GM18870 (cell line): ENCODE measurements around the gene EARS2.
"Not testable (repeated sequence)": the region's sequence is repeated elsewhere in the genome, so short reads cannot be mapped to it uniquely, and the experiment has no call there.

ENCODE experiments used
- ATAC-seq: cut with Tn5 transposase; IDR thresholded peaks from one replicate; pipeline ENCODE4 v1.9.1; 2021; ENCODE audit warnings: moderate library complexity; ENCODE audit not compliant: unreplicated experiment

EARS2 gene

DNA sequence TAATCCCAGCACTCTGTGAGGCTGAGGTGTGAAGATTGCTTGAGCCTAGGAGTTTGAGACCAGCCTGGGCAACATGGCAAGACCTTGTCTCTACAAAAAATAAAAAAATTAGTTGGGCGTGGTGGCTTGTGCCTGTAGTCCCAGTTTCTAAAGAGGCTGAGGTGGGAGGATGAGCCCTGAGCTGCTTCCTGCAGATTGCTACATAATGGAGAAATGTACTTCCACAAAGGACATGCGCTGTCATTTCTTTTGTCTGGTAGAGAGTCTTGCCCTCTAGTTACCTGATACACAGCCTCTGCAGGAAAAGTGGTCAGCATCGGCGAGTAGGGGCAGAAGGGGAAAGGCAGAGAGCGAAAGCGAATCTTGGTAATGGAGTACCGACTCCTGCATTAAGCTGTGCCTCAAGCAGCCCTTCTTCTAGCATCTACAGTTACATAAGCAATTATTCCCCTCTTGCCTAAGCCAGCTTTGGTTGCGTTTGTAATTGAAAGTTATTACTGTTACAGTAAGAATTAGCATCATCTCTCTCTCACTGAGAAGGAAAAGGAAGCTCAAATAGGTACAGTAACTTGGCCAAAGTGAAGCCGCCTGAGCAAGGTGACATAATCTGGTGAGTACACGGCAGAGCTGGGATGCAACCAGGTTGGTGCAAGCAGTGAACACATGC lies 28.4 kb downstream of the EARS2 start:
- ATAC-seq, result no peak

DNA sequence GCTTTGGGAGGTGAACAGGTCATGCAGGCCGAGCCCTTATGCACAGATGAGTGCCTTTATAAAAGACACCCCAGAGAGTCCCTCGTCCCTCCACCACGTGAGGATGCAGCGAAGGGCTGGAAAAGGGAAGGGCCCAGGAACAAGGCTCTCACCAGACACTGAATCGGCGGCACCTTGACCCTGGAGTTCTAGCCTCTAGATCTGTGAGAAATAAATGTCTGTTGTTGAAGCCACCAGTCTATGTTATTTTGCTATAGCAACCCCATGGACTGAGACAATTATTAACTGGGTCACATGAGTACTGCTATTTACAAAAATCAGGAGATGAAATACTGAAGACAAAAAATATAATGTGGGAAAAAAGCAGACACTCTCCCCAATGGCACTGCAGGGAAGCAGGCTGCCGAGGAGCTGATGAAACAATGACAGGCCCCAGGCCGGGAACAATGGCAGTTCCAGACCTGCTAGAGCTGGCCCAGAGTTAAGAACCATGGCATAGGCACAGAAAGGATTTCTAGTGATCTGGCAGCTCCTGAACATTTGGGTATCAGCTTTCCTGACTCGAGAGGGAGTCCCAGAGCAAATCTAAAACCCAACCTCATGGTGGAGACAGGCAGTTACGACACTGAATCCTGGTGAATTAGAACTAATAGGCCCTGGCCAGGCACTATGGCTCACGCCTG lies 29.0 kb downstream of the EARS2 start:
- no peak for ATAC-seq

DNA sequence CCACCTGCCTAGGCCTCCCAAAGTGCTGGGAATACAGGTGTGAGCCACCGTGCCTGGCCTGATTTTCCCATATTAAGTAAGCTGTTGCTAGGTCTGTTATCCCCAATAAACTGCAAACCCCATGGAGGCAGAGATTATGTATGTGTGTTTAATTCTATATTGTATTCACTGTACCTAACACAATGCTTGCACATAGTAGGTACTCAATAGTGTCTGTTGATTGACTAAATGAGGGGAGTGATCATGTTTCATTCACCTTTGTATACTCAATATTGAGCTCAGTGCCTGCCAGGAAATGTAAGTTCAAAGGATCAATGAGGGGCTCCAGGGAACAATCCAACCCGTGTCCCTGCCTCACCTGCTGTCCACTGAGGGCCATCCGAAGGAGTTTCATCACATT lies 32.3 kb downstream of the EARS2 start:
- ATAC-seq, result no peak

DNA sequence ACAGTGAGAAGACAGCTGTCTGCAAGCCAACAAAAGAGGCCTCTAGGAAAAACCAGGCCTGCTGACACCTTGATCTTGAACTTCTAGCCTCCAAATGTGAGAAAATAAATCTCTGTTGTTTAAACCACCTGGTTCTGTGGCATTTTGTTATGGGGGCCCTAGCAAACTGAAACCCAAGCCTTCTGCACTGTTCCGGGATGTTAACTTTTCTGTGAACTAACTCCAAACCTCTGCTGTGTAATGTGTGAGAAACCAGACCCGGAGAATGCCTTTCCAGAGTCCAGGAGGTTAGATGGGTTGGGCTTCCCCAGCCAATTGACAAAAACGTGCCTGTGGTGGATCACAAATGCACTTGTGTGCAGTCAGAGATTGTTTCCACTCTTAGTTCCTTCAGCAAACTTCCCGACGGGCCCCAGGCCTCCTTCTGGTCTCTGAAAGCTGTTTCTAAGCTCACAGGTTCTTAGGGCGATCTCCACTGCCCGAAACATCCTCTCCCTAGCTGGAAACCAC lies 33.2 kb downstream of the EARS2 start:
- no peak for ATAC-seq

DNA sequence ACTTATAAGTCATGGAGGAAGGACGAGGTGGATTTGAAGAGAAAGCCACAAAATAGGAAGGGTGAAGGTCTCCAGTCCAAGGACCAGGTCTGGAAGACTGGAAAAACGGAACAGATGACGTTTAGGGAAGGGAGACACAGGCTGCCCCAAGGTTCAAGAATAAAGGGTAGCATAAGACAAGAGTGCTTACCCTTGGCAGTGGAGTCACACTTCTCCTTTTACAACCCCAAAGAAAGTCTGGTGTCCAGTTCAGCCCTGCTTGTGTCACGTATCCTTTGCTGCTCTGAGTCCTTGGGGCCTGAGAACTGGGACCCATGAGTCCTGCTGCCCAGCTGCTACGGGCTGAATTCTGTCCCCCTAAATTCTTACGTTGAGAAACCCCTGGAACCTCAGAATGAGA lies 33.8 kb downstream of the EARS2 start:
- ATAC-seq, result no peak

DNA sequence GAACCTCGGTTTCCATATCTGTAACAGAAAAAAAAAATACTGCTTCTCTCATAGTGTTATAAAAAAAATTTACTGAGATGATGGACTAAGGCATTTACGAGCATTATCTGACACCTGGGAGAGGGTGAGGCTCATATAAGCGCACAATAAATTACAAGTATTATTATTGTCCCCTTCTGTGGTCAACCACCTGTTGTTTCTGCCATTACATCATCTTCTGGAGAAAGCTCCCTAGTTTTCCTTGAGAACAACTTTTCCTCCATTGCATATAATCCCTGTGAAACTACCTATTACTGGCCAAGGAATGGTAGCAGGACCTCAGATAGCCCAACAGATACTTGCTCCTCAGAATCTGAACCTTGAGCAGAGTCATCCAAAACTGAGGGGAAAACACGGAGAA lies 35.2 kb downstream of the EARS2 start:
- ATAC-seq, result no peak

DNA sequence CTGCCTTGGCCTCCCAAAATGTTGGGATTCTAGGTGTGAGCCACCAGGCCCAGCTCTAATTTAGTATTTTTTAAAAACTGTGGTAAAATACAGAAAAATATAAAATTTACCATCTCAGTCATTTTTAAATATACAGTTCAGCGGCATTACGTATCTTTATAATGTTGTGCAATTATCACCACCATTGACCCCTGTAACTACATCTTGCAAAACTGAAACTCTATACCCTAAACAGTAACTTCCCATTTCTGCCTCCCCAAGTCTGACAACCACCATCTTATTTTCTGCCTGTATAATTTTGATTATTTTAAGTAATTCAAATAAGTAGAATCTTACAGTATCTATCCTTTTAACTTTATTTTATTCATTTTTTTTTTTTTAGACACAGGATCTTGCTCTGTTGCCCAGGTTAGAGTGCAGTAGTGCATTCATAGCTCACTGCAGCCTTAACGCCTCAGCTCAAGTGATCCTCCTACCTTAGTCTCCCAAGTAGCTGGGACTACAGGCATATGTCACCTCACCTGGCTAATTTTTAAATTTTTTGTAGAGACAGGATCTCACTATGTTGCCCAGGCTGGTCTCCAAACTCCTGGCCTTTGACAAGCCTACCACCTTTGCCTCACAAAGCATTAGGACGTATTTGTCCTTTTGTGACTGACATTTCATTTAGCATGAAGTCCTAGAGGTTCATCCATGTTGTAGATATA lies 36.0 kb downstream of the EARS2 start:
- ATAC-seq, result no peak

DNA sequence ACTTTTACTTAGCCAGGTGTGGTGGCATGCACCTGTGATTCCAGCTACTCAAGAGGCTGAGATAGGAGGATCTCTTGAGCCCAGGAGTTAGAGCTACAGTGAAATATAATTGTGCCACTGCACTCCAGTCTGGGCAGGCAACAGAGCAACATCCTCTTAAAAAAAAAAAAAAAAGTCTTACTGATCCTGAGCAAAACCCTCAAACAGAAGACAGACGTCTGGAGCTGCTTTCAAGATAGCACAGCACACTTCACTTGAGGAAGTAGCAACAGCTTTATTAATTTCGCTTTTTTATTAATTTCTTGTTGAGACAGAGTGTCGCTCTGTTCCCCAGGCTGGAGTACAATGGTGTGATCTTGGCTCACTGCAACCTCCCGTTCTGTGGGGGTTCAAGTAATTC lies 36.6 kb downstream of the EARS2 start:
- ATAC-seq, result no peak

DNA sequence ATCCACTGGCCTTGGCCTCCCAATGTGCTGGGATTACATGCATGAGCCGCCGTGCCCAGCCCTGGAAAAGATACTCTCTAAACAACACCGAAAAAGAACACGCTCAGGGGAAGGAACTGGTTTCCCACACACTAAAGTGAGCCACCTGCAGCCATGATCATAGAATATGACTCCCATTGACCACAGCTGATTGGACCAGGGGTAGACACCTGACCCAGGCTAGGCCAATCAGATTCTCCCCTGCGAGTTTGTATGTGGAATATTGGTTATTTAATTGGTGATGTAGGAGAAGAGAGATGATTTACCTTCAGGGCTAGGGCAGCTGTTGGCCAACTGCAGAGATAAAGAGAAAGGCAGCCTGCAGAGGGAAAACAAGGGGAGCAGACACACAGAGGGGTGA lies 37.9 kb downstream of the EARS2 start:
- ATAC-seq, result no peak

DNA sequence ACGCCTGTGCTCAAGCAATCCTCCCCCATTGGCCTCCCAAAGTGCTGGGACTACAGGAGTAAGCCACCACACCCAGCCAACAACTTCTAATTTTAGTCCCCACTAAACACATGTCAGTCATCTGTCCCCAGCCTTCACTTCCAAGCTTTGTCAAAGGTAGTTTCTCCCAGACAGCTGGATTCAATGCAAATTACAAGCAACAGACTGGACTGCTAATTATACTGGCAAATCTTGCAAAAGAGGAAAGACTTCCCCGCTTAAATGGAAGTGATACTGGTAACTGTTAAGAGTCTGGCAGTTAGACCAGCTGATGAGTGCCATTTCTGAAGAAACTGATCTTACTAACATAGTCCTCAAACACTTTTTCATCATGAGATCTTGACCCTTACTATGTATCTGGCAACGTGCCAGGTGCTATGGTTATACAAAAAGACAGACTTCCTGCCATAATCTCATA lies 38.7 kb downstream of the EARS2 start:
- ATAC-seq, result no peak

DNA sequence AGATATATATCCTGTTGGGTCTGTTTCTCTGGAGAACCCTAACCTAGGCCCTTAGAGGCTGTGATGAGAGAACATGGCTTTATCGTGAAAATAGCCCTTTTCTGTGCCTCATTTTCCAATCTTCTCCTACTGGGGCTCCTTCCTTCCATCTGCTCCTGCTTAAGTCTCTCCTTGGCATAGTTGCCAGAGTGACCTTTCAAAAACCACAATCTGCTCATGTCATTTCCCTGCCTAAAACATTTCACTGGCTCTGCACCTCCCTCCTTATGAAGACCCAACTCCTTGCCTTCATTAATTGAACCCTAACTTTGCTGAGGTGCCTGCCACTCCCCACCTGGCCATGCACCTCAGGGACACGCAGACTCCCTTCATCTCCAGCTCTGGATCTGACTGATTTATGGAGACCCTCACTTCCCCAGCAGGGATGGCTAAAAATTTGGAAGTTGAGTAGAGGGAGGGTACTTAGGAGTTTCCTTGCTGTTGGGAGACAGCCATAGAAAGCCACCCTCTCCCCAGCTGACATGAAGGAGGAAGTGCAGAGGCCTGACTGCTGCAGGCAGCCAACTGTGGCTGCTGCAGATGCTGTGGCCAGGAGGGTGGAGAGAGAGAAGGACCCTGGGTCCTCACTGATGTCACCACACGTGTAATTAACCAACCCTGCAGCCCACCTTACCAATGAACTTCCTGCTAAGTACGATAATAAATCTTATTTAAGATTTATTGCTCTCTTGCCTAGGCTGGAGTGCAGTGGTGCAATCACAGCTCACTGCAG lies 40.6 kb downstream of the EARS2 start:
- ATAC-seq, result no peak

DNA sequence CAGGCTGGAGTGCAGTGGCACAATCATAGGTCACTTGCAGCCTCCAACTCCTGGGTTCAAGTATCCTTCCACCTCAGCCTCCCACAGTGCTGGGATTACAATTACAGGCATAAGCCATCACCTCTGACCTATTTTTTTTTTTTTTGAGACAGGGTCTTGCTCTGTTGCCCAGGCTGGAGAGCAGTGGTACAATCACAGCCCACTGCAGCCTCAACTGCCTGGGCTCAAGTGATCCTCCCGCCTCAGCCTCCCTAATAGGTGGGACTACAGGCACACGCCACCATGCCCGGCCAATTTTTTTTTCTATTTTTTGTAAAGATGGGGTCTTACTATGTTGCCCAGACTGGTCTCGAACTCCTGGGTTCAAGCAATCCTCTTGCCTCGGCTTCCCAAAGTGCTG lies 41.3 kb downstream of the EARS2 start:
- ATAC-seq, result no peak

DNA sequence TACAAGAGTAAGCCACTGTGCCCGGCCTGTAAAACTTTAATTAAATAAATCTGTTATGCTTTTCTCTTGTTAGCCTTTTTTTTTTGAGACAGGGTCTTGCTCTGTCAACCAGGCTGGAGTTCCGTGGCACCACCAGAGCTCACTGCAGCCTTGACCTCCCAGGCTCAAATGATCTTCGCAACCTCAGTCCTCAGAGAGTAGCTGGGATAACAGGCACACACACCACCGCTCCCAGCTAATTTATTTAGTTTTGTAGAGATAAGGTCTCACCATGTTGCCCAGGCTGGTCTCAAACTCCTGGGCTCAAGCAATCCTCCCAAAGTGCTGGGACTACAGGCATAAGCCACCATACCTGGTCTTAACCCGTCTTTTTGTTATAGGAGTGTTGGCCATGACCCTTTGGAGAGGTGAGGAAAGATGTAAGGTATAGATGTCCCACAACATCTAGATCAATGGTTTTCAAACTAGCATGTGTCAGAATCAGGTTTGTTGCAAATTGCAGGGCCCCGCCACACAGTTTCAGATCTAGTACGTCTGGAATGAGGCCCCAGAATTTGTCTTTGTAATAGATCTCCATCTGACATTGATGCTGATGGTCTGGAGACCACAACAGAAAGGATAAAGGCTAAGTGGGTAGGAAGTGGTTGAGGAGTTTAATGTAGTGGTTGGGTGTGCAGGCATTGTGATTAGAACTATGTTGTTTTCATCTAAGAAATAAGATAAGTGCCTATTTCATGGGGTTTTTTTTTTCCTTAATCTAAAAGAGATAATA lies 42.6 kb downstream of the EARS2 start:
- ATAC-seq, result no peak

DNA sequence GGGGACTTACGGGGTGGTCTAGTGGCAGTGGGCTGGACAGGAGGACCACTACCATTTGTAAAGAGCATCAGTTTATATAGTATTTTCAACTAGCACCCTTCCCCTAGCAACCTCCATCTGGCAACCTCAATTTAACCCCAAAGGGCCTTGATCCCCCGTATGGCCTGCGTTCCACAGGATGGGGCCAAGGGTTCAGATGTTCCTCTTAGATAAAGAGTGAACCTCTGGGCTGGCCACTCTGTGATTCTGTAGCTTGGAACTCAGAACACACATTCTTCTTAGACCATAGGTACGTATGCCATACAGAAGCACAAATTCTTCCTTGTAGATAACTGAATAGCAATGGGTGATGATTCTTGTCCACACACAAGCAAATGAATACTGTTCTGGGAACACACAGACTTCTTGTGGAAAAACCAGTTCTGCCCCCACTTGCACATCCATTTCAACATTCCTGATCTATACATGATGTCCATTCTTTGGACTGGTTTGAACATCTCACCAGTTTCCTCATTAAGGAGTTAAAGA lies 44.9 kb downstream of the EARS2 start:
- no peak for ATAC-seq

DNA sequence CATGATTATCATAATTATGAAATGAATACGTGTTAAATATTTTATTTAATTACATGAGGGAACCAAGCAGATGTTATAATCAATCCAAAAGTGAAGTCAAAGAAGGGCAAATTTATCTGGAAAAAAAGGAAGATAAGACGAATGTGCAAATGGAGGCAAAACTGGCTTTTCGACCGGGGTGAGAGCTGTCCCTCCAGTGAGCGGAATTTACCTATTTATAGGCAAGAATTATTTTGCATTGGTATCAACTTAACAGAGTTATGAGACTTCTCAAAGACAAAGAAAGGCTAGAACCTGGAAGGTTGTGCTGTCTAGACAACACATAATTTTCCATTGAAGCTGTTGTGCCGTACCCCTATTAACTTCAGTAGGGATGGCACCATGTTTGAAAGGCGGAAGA lies 45.4 kb downstream of the EARS2 start:
- ATAC-seq, result no peak

DNA sequence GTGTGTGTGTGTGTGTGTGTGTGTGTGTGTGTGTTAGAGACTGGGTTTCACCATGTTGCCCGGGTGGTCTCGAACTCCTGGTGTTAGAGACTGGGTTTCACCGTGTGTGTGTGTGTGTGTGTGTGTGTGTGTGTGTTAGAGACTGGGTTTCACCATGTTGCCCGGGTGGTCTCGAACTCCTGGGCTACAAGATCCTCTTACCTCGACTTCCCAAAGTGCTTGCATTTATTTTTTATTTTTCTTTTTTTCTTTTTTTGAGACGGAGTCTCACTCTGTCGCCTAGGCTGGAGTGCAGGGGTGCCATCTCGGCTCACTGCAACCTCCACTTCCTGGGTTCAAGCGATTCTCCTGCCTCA lies 46.3 kb downstream of the EARS2 start:
- not testable (repeated sequence) for ATAC-seq

DNA sequence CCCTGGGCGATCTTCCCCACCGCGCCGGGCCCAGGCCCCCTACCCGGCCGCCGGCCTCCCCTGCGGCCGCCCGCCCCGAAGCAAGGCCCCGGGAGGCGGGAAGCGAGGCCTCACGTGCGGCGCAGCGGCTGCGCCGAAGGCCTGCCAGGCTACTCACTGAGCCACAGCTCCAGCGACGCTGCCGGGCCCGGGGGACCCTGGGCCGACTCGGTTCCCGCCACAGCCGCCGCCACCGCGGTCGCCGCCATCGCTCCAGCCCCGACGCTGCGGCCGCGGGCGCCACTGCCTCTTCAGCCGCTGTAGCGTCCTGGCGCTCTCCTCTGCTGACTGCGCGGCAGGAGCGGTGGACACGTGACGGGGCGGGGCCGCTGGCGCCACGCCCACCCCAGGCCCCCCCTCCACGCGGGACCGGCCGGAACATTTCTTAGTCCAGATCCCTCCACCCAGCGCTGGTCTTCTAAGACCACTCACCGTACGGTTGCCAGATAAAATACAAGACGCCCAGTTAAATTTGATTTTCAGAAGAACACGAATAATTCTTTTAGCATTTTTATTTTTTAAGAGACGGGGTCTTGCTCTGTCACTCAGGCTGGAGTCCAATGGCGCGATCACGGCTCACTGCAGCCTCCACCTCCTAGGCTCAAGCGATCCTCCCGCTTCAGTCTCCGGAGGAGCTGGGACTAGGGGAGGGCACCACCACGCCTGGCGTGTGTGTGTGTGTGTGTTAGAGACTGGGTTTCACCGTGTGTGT lies 46.8 kb downstream of the EARS2 start, which contains the start of gene GGA2:
TSS of gene GGA2 (minus strand) at position 331 of the 751 bp plus-strand sequence. CDS start at position 248, 83 bp downstream.
- ATAC-seq, result no peak

DNA sequence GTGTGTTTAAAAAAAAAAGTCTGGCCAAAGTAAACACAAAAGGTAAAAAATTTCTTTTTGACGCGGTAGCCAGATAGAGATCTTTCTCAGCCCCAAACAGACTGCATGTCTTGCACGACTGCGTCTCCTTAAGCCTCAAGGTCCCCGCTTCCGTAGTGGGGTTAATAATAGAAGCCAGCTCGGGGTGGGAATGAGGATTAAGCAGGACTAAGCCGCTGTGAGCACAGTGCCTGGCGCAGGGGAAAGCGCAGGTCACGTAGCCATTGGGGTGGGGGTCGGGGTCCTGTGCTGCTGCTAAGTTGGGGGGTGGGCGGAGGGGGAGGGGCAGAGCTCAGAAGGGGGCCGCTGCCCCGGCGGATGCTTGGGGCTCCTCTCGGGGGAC lies 47.4 kb downstream of the EARS2 start:
- no peak for ATAC-seq

DNA sequence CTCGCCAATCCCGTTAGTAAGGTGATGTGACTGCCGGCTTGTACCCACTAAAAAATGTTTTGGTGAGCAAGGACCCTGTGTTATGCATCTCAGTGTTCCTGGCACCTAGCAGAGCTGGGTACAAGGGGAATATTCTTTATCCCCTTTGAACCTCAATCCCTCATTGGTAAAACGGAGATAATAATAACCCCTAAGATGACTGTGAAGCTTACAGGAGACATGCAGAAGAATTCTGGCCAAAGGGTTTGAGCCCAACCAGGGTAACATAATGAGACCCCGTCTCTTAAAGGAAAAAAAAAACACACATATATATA lies 47.8 kb downstream of the EARS2 start:
- no peak for ATAC-seq
